Common myeloid progenitor, CD34-positive (primary cell): ENCODE measurements around the gene RBM10.

ENCODE experiments used
- CTCF ChIA-PET: fragments of 350-600 bp; sonication (Branson Sonifier 250); formaldehyde crosslinking; loops from one replicate; lab custom pipeline; 2021; ENCODE audit warnings: antibody characterized with exemption; lab: Charles Lee
- POLR2A ChIA-PET: fragments of 350-600 bp; sonication (Branson Sonifier 250); formaldehyde crosslinking; loops from one replicate; lab custom pipeline; 2021; ENCODE audit warnings: antibody characterized with exemption; lab: Charles Lee
- DNase-seq, 3 donors: peaks; one replicate each; pipeline versions ENCODE4 v3.0.0 to v3.0.0-alpha.2; 2013
- H3K27ac ChIP-seq, 2 experiments: 1 replicate in 1 of 2; 2 replicates in 1 of 2; pipeline ENCODE4 v1.7.0; 2013; ENCODE audit warnings: inconsistent platforms in 2 of 2, low read length in 2 of 2, mild to moderate bottlenecking in 2 of 2, low read depth in 1 of 2, moderate library complexity in 1 of 2; ENCODE audit not compliant: severe bottlenecking in 2 of 2, insufficient read depth in 1 of 2, poor library complexity in 1 of 2
- H3K27me3 ChIP-seq, 5 experiments: replicated peaks in 2 of 5; 1 replicate in 3 of 5; 2 replicates in 2 of 5; pipeline versions ENCODE4 v1.6.1 to v1.7.0; 2013; ENCODE audit warnings: low read length in 4 of 5, mild to moderate bottlenecking in 2 of 5, moderate library complexity in 2 of 5, inconsistent platforms in 1 of 5; ENCODE audit not compliant: insufficient read depth in 5 of 5, control insufficient read depth in 4 of 5
- H3K36me3 ChIP-seq, 4 experiments: 1 replicate in 2 of 4; 2 replicates in 2 of 4; pipeline versions ENCODE4 v1.6.1 to v1.7.0; 2013; ENCODE audit warnings: low read length in 3 of 4, control low read depth in 1 of 4, mild to moderate bottlenecking in 1 of 4; ENCODE audit not compliant: control insufficient read depth in 4 of 4, insufficient read depth in 4 of 4
- H3K4me1 ChIP-seq, 4 experiments: 1 replicate in 3 of 4; 2 replicates in 1 of 4; pipeline versions ENCODE4 v1.6.1 to v1.7.1; 2013; ENCODE audit warnings: low read length in 3 of 4, mild to moderate bottlenecking in 3 of 4, control low read depth in 1 of 4, inconsistent platforms in 1 of 4, moderate library complexity in 1 of 4; ENCODE audit not compliant: control insufficient read depth in 4 of 4, insufficient read depth in 4 of 4; ENCODE audit errors: control extremely low read depth in 1 of 4
- H3K4me3 ChIP-seq, 7 experiments: 1 replicate in 4 of 7; 2 replicates in 3 of 7; pipeline versions ENCODE4 v1.5.1 to v1.7.0; 2013; ENCODE audit warnings: mild to moderate bottlenecking in 7 of 7, low read length in 6 of 7, moderate library complexity in 6 of 7, inconsistent platforms in 2 of 7, low read depth in 2 of 7, control low read depth in 1 of 7; ENCODE audit not compliant: insufficient read depth in 4 of 7, control insufficient read depth in 1 of 7; ENCODE audit errors: extremely low read depth in 1 of 7
- H3K9me3 ChIP-seq, 5 experiments: 1 replicate in 4 of 5; 2 replicates in 1 of 5; pipeline versions ENCODE4 v1.6.1 to v1.7.1; 2013; ENCODE audit warnings: low read length in 4 of 5, mild to moderate bottlenecking in 2 of 5, inconsistent platforms in 1 of 5, low read depth in 1 of 5, moderate library complexity in 1 of 5; ENCODE audit not compliant: control insufficient read depth in 4 of 5, insufficient read depth in 2 of 5; ENCODE audit errors: control extremely low read depth in 1 of 5
- WGBS: methylation state at CpG from one replicate; pipeline ENCODE4 v1.1.5; 2013; ENCODE audit not compliant: insufficient coverage; 5-methylcytosine and 5-hydroxymethylcytosine counted together

The RBM10 gene

GRCh38 chrX:47222751-47223350 lies 77.8 kb downstream of the RBM10 start:
- Histone ChIP-seq H3K27ac (no peak overlapping the region), H3K36me3 (peaks cover 5 to 65% (median 41%) of the 10 kb centered on the region in 4 experiments), H3K27me3 (peaks cover 0 to 9% (median 0%) of the 10 kb centered on the region in 5 experiments), H3K4me3 (no peak overlapping the region), H3K4me1 (peaks cover 0 to 26% (median 21%) of the 10 kb centered on the region in 4 experiments), H3K9me3 (no peaks in the 10 kb centered on the region)
- CTCF ChIA-PET, result no interaction called here
- POLR2A ChIA-PET, result no interaction called here
- 83% methylated on average over 7 of the region's 10 CpGs for WGBS
- peak; percentile 48 to 73 (median 68) for DNase-seq

- POLR2A ChIA-PET, result no interaction called here
- no peaks in the 10 kb centered on the region for H3K9me3 ChIP-seq
- H3K4me1 ChIP-seq, result peaks cover 0 to 26% (median 20%) of the 10 kb centered on the region in 4 experiments
- no peak overlapping the region for H3K27ac ChIP-seq
- peaks cover 5 to 71% (median 46%) of the 10 kb centered on the region in 4 experiments for H3K36me3 ChIP-seq
- no peak overlapping the region for H3K4me3 ChIP-seq
- 97% methylated on average over 13 of the region's 13 CpGs for WGBS
- DNase-seq, result no peak
- CTCF ChIA-PET, result no interaction called here
- H3K27me3 ChIP-seq, result peaks cover 0 to 9% (median 0%) of the 10 kb centered on the region in 5 experiments
Observed at GRCh38 chrX:47223476-47224250, 78.6 kb downstream of the RBM10 start.

- WGBS, result 96% methylated on average over 11 of the region's 17 CpGs
Observed at GRCh38 chrX:47224266-47224895, 79.4 kb downstream of the RBM10 start.

GRCh38 chrX:47224896-47225290 lies 79.9 kb downstream of the RBM10 start:
- Histone ChIP-seq H3K9me3 (no peaks in the 10 kb centered on the region), H3K4me3 (no peak overlapping the region), H3K27ac (no peak overlapping the region), H3K36me3 (peaks cover 5 to 79% (median 49%) of the 10 kb centered on the region in 4 experiments), H3K27me3 (peaks cover 0 to 9% (median 0%) of the 10 kb centered on the region in 5 experiments), H3K4me1 (peaks cover 0 to 19% (median 10%) of the 10 kb centered on the region in 4 experiments)
- ChIA-PET CTCF (interaction anchor here (1.2 kb wide), 1 partner anchor 17 kb away, joined by 3 read pairs; no protein-coding TSS in a partner anchor), POLR2A (no interaction called here)
- 100% methylated on average over 4 of the region's 4 CpGs for WGBS
- no peak for DNase-seq

More at GRCh38 chrX:47224266-47224895, 79.4 kb downstream of the RBM10 start:
- peaks cover 0 to 24% (median 15%) of the 10 kb centered on the region in 4 experiments for H3K4me1 ChIP-seq
- H3K27ac ChIP-seq, result no peak overlapping the region
- DNase-seq, result no peak
- POLR2A ChIA-PET, result no interaction called here
- CTCF ChIA-PET, result interaction anchor here (1.2 kb wide), 1 partner anchor 18 kb away, joined by 3 read pairs; no protein-coding TSS in a partner anchor
- H3K27me3 ChIP-seq, result peaks cover 0 to 9% (median 0%) of the 10 kb centered on the region in 5 experiments
- no peak overlapping the region for H3K4me3 ChIP-seq
- H3K36me3 ChIP-seq, result peaks cover 5 to 76% (median 49%) of the 10 kb centered on the region in 4 experiments
- H3K9me3 ChIP-seq, result no peaks in the 10 kb centered on the region

- CTCF ChIA-PET, result no interaction called here
- peaks cover 6 to 73% (median 49%) of the 10 kb centered on the region in 4 experiments for H3K36me3 ChIP-seq
- no peak for DNase-seq
- peaks cover 0 to 7% (median 0%) of the 10 kb centered on the region in 4 experiments for H3K4me1 ChIP-seq
- no peak overlapping the region for H3K4me3 ChIP-seq
- POLR2A ChIA-PET, result no interaction called here
- WGBS, result 92% methylated on average over 4 of the region's 6 CpGs
- no peaks in the 10 kb centered on the region for H3K9me3 ChIP-seq
- peaks cover 0 to 10% (median 0%) of the 10 kb centered on the region in 5 experiments for H3K27me3 ChIP-seq
- H3K27ac ChIP-seq, result no peak overlapping the region
Observed at GRCh38 chrX:47226071-47226470, 81.0 kb downstream of the RBM10 start.

- peaks cover 7 to 68% (median 50%) of the 10 kb centered on the region in 4 experiments for H3K36me3 ChIP-seq
Observed at GRCh38 chrX:47226531-47227333, 81.7 kb downstream of the RBM10 start.

More at GRCh38 chrX:47226531-47227333, 81.7 kb downstream of the RBM10 start:
- POLR2A ChIA-PET, result no interaction called here
- DNase-seq, result no peak
- H3K9me3 ChIP-seq, result no peaks in the 10 kb centered on the region
- H3K27me3 ChIP-seq, result peaks cover 0 to 17% (median 0%) of the 10 kb centered on the region in 5 experiments
- CTCF ChIA-PET, result no interaction called here
- H3K4me3 ChIP-seq, result no peak overlapping the region
- WGBS, result 96% methylated on average over 12 of the region's 19 CpGs
- no peak overlapping the region for H3K27ac ChIP-seq
- H3K4me1 ChIP-seq, result peaks cover 0 to 2% (median 0%) of the 10 kb centered on the region in 4 experiments
